HG03460 (cell line): Measurements from ENCODE around the gene TWNK.
A peak's percentile ranks its signal among the peaks of the same experiment; 100 is the strongest.

Source experiments
- ATAC-seq: cut with Tn5 transposase; IDR thresholded peaks from one replicate; pipeline ENCODE4 v1.9.1; 2021; ENCODE audit not compliant: unreplicated experiment

Gene TWNK

DNA sequence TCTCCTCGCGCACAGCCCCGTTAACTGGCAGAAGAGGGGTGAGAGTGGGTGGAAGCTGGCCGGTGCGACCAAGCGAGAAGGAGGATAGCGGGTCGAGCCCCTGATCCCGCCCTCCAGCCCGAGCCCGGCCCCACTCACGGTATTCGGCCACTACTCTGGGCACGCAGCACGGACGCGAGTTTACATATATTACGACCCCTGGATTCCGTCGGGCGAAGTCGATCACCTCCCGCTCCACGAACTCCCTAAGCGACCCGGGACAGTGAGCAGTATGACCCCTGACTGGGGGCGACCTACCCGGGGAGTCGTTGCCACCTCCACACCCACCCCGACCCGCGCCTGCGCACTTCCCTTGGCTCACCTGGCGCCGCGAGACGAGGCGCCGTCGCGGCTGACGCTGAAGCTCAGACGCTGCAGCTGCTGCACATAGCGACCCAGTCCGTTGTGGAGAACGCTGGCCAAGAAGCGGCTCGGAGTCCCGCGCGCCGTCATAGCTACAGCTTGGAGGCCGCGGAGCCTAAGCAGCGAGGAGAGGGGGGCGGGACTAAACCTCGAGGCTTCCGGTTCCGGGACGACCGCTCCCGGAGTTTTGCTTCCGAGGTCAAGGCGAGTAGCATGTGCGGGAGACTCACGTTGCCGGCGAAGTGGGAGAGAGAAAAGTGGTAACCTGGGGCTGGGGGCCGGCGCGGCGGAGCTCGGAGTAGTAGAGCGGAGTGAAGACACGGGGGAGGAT is at the start of gene TWNK, which contains the start of gene MRPL43:
Gene TWNK (plus strand): TSS at position 592 of the 733 bp plus-strand sequence. CDS start 668 bp downstream, outside the sequence.
Gene MRPL43 (minus strand): TSS at position 546 of the 733 bp plus-strand sequence. CDS start 54 bp downstream, at position 492.
- ATAC-seq, result peak; percentile 80

DNA sequence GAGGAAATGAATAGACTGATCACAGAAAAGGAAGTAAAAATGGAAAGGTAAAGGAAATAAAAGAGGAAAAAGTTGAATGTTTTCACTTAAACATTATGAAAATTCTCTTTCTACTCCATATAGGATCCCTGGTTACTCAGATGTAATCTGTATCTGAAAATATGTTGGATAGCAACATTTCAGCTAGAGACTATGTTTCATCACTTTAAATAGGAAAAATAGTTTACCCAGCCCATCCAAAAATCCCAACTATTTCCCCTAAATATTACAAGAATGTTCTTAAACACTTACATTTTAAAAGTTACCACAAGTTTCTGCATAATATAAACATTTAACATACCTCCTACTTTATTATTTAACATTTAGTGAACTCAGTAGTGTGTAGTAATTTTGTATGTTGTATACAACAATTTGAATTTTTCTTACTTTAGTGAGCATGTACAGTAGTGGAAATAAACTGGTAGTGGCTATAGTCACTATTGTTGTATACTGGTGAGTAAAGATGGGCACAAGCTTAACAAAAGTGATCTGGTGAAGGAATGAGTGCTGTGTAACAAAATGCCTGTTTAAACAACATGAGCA is 47.5 kb upstream of the TWNK start:
- ATAC-seq, result no peak

- no peak for ATAC-seq
Measured at GRCh38 chr10:100942229-100942628, 45.1 kb upstream of the TWNK start.

GRCh38 chr10:100943508-100943907 is 43.8 kb upstream of the TWNK start:
- ATAC-seq, result no peak

GRCh38 chr10:100945754-100946153 is 41.6 kb upstream of the TWNK start:
- ATAC-seq, result no peak

DNA sequence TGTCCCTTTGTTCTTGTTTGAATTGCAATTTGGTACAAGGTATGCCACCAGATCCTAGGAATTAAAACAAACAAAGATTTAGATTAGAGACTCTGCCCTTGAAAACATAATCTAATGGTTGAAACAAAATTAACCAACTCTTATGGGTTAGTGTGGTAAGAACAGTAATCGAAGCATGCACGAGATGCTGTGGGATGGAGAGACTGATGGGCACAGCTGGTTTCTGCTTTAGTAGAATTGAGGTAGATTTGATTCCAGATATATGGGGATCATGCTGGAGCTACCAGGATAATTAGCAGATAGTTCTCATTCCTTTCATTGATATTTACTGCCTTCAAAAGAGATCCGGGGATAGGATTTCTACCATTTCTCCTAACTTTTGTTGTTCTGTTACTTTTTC is 38.4 kb upstream of the TWNK start:
- no peak for ATAC-seq

GRCh38 chr10:100960251-100960650 is 27.1 kb upstream of the TWNK start:
- no peak for ATAC-seq

DNA sequence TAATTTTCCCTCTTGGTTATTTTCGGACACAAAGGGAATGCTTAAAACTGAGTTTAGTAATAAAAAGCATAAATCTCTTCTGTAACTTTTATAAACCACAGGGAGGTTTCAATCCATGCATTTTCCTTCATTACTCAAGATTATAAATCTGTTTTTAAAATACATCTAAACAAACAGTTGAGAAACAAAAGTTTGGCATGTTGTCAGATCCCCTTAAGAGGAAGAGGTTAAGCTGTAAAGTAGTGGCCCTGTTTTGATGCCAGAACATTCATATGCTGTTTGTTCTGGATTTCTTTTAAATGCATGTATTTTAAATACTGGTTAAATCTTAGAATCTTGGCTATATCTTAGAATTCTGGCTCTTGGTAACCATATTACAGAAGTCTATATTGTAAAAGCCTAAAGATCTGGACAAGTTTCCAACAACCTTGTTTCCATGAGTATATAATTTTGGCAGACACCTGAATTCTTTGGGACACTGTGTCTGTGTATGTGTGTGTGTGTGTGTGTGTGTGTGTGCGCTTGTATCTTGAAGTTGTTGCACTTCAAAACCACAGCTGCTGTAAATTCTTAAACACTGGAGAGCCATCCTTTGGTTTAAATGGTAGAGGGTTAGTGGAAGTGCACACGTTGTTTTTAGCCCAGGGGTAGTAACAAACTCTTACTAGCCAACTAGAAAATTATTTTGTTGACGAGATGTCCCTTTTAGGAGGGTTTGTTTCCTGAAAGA is 24.8 kb upstream of the TWNK start:
- no peak for ATAC-seq

DNA sequence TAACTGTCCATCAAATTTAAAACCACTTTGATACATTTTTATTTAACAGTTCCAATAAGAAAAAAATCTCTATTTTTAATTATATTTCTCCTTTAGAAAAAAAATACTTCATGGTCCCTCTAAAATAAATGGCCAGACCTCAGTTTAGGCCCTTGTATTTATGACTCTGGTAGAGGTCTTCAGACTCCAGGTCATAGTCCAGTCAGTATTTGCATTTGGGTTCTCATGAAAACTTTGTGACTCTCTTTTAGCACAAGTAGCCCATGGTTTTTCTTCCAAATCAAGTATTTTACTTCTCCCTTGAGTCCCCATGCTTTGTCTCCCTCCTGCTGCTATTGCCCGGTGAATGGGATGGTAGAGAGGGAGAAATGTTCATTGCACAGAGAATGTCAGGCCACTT is 23.5 kb upstream of the TWNK start:
- no peak for ATAC-seq

DNA sequence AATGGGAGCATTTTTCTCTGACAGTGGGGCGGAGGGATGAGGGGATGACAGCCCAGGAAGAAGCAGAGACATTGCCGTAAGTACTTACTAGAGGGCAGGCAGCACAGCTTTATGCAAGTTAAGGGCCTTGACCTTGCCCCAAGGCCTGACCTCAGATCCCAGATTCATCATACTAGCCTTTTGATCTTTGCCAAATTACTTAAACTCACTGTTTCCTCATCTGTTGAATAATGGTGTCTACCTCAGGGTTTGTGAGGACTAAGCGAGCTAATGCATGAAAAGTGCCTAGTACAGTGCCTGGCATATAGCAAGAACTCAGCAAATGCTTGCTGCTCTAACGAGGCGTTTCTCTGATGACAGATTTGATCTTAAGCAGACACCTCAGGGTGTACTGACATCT is 21.5 kb upstream of the TWNK start:
- ATAC-seq, result no peak

DNA sequence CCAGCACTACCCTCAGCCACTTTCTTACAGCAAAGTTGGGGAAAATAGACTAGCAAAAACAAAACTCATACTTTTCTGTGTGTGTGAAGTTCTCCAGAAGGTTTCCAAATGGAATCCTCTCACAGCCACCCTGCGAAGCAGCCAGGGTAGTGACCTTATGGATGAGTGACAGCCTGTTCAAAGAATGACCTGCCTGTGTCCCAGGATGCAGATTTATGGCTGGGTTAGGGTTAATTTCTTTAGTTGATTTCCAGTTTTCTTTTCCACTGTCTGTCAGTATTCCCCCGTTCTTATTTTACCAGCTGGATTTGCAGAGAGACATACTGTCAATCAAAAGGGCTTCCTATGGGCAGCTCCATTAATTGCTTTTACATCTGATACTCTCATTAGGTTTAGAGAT is 20.5 kb upstream of the TWNK start:
- no peak for ATAC-seq

- ATAC-seq, result no peak
Measured at GRCh38 chr10:100967332-100967731, 20.0 kb upstream of the TWNK start.

DNA sequence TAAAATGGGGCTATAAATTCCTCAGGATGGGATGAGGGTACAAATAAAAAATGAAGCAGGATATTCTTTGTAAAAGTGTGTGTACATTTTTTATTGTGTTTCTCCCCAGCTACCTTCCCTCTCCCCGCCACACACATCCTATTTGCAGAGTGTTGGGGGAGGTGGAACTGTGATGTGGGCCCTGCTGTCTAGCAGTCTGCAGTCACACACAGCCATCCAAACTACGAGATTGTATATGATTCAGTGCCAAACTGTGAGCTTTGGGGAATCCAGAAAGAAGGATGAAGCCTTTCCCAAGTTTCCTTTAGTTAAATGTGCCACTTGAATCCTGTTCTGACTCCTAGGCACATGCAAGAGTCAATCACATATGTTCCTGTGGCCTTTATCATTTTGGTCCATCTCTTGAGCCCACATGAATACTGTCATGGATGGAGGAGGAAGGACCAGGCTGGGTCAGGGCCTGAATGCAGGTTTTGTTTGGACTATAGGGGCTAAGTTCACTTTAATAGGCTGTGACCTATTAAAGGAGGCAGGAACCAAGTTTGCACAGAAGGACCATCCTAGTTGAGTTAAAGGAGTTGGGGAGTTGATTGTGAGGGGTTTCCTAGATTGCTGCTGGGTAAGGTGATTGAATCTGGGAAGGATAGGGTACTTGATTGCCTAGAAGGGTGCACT is 19.1 kb upstream of the TWNK start:
- ATAC-seq, result no peak

GRCh38 chr10:100968863-100969186 is 18.5 kb upstream of the TWNK start:
- ATAC-seq, result no peak

- ATAC-seq, result no peak
Measured at GRCh38 chr10:100969187-100970075, 17.9 kb upstream of the TWNK start, which contains the start of gene SEMA4G. SEMA4G (plus strand) TSS chr10:100969504; CDS start chr10:100972913, 3,409 bp downstream.

- ATAC-seq, result no peak
Measured at GRCh38 chr10:100970076-100970913, 17.0 kb upstream of the TWNK start.

DNA sequence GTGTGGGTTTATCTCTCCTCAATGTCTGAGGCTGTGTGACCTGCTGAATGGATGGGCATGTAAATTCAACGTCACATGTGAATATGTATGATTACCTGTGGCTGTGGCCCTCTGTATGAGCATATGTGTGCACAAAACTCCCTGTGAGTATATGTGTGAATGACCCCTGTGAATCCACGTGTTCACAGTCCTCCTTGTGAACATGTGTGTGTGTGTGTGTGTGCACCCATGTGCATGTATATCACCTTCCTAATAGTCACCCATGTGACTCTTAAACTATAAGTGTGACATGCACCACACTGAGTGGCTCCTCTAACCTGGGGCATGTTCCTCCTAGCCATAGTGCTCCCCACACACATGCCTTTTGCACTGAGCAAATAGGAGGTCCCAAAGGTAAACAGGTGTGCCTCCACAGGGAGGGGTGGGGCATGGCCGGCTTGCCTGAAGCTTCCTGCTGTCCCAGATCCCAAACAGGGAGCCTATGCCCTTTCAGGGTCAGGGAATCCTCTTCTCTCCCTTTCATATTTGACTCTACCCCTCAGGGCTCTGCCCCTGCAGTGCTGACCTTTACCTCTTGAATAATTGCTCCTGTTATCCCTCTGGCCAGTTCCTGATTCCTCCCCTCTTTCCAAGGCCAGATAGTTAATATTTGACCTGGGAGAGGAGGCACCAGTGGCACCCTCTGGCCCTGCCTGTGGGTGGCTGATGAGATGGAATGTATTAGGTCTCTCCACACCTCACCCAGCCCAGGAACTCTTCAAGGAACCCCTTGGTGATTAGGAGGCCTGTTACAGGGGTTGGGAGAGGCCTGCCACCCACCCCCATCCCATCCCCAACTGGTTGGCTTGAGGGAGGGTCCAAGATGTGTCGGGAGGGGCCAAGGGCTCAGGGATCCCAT is 16.2 kb upstream of the TWNK start:
- ATAC-seq, result no peak

DNA sequence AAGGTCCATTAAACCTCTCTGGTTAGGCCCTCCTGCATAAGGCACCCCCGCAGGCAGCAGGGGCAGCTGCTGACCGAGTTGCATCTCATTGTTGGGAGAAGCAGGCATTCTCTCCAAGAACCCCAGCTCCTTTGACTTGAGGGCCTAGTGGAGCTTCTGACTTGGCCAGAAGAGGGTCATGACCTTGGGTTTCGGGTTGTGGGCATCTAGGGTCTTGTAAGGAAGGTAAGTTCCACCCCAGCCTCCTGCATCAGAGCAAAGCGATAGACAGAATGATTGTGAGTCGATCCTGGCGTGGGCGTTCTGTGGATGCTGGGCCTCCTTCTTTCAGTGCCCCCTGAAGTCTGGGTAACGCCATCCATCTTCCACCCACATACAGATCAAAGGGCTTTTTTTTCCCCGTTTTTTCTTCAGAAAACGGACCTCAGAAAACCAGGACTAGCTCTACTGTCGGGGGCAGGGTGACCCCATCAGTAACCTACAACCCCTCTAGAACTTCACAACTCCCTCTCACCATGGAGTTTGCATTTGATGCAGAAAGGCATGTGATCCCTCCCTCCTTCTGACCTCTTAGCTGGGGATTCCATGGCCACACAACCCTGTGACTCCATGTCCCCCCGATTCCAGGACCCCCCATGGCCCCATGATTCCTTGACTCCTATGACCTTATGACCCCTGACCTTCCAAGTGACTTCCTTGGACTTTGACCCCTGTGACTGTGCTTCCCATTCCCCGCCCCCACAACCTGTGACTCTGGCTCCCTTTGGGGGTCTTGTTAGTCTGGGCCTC is 15.0 kb upstream of the TWNK start:
- ATAC-seq, result no peak
